Inflammatory macrophage (primary cell): ENCODE measurements around the gene ABHD6.
A peak's percentile ranks its signal among the peaks of the same experiment; 100 is the strongest.
"Not testable (repeated sequence)": the region's sequence is repeated elsewhere in the genome, so short reads cannot be mapped to it uniquely, and the experiment has no call there.

ENCODE experiments used
- DNase-seq, 2 donors: peaks; one replicate each; pipeline ENCODE4 v3.0.0-alpha.2; 2020 to 2022

Gene ABHD6

DNA sequence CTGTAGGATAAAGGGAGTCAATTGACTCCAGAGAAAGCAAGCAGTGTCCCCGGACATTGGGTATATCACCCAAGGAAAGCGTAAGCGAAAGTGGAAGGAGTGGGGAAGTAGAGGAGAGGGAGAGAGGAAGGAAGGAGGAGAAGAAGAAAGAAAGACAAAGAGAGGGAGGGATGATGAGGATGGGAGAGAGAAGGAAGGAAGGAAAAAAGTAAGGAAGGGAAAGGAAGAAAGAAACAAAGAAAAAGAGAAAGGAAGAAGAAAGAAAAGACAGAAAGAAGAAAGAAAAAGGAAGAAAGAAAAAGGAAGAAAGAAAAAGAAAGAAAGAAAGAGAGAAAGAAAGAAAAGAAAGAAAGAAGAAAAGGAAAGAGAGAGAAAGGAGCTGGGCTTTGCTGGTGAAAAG lies 27.7 kb upstream of the ABHD6 start:
- DNase-seq, result no peak

DNA sequence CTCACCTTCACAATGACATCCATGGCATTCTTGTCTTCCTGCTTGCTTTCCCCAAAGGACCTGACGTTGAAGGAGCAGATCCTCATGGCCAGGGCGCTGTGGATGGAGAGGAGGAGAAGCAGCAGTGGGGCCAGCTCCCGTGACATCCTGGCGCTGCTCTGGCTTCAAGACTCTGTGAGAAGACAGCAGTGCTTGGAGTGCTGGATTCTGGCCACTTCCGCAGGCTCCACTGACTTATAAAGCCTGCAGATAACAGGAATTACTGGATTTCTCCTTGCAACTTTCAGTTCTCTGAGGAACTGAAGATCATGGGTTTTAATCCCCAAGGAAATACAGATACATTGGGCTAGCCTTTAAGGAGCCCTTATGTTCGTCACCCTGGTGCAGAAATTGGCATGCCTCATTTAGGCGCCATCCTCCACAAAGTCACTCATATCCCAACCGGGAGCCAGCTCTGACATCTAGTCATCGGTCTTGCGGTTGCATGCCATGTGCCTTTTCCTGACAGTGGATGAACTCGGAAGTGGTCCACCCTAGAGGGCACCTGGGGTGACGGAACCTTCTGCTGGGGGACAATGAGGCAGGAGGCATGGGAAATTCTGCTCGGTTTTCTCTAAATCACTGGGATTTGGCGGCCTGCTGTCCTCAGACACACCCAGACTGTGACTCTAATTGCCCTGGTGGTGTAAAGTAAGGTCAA lies 26.7 kb upstream of the ABHD6 start, which contains the start of gene DNASE1L3:
Gene DNASE1L3, minus strand, starts transcription at position 212 of the 700 bp plus-strand sequence. Its CDS starts 66 bp downstream, at position 146.
- no peak for DNase-seq

DNA sequence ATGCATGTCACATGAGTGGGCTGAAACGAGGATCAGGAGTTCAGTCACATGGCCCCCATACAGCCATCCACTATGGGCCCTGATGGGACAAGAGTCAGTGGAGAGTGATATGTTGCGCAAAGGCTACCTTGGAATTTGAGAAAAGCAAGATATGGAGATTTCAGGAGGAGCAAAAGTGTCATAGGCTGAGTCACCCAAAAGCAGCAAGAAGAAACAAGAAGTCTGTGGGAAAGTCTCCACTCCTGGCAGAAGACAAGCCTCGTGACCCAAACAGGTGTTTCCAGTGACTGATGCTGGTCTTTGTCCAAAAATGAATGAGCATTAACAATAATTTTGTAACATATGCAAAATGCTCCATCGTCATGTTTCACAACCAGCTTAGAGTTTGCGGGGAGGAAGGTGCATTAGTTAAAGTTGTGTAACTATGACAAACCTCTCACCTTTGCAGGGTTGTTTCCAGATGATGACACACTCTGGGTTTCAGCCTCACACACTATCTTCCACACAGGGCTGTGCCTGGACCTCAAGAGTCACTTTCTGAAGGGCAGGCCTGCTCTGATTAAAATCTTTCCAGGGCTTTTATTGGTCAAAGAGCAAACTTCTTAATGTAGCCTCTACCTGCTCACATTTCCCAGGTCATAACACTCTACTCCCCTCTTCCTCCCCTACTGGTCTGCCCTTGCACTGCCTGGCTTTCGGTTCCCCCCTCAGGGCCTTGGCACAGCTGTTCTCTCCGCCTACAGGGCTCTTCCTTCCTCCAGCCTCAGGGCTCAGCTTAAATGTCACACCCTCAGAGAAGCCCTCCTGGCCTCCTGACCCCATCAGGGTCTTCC lies 22.9 kb upstream of the ABHD6 start:
- DNase-seq, result peak; percentile 77 to 82

DNA sequence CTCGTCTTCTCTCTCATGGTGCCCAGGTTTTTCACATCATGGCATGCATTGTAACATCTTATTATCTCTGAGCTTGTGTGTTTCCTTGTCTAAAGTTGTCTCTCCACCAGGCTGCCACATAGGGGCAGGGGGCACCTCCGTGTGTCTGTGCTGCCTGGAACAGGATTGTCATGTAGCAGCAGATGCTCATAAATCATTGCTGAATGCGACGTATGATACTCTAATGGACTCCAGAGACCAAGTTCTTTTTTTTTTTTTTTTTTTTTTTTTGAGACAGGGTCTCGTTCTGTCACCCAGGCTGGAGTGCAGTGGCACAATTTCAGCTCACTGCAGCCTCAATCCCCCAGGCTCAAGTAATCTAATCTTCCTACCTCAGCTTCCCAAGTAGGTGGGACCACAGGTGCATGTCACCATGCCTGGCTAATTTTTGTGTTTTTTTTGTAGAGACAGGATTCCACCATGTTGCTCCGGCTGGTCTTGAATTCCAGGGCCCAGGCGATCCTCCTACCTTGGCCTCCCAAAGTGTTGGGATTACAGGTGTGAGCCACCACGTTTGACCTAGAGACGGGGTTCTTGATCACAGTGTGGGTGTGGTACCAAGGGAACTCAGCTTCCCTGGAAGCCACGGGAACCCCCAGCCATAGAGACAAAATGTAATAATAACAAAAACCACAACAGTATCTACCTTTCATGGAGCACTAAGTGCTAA lies 22.1 kb upstream of the ABHD6 start:
- no peak for DNase-seq

DNA sequence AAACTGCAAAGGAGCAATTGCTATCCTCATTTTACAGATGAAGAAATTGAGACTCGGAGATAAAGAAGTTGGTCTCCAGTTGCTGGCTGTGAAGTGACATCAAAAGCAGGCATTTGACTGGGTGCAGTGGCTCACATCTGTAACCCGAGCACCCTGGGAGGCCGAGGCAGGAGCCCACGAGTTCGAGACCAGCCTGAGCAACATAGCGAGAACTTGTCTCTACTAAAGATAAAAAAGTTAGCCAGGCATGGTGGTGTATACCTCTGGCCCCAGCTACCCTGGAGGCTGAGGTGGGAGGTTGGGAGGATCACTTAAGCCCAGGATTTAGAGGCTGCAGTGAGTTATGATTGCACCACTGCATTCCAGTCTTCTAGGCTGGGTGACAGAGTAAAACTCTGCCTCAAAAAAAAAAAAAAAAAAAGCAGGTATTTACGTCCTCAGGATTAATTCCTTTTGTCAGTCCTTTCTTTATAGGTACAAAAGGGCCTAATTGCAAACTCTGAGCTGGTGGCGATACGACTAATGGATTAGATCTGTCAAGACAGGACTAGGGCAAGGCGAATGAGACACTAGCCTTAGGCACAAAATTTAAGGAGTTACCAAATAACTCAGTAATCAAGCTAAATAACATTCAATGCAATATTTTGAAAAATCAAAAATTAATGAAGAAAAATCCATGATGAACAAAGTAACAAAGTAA lies 20.9 kb upstream of the ABHD6 start:
- no peak for DNase-seq

DNA sequence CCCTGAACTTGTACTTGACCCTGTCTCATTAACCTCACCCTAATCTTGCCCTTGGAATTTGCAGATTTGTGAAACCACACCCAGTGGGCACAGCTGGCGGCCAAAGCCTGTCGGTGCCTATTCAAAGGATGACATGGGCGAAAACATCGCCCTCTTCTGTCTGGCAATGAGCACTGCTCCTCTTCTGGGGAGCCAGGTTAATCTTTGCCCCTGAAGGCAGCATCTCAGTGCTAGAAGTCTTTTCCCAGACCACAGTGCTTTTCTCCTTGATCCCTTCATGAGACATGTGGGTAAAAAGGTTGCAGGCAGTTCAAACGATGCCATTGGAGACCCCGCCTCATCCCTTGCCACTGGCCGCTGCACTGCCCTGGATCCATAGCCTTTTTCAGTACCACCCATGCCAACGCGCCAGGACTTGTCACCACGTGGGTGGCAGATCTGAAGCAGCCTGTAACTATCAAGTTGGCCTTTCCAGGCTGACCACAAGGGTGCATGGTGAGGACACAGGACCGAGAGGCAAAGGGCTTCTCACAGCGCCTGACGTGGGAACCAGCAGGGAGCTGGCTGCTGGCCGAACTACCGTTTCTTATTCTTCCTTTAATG lies 20.3 kb upstream of the ABHD6 start:
- peak; percentile 94 to 95 for DNase-seq

DNA sequence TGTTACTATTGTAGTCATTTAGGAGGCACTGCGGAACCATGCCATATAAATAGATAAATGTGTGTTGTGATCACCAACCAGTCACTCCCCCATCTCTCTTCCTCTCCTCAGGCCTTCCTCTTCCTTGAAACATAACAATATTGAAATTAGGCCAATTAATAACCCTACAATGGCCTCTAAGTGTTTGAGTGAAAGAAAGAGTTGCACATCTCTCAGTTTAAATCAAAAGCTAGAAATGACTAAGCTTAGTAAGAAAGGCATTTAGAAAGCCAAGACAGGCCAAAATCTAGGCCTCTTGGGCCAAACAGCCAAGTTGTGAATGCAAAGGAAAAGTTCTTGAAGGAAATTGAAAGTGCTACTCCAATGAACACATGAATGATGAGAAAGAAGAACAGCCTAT lies 18.7 kb upstream of the ABHD6 start:
- DNase-seq, result no peak

DNA sequence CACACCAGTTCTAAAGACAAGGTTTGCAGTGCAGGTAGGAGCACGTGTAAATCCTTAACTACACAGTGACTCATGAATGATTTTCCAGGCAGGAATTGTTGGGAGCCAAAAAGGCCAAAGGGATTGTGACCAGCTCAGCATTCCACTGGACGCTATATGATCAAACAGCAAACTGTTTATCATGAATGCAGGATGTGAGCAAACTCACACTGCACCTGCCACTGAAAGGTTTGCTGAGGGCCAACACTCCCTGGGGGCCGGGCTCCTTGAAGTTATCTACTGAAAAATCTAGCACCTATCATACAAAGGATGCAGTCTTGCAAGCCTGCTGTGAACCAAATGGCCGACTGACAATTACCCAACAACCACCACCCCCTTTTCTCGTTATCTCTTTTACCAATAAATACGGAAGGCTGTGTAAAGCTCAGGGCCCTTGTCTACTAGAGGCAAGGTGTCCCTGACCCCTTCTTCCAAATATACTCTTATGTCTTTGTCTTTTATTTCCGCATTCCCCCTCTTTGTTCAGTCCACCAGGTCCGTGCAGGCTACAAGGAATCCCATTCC lies 15.3 kb upstream of the ABHD6 start:
- DNase-seq, result no peak

DNA sequence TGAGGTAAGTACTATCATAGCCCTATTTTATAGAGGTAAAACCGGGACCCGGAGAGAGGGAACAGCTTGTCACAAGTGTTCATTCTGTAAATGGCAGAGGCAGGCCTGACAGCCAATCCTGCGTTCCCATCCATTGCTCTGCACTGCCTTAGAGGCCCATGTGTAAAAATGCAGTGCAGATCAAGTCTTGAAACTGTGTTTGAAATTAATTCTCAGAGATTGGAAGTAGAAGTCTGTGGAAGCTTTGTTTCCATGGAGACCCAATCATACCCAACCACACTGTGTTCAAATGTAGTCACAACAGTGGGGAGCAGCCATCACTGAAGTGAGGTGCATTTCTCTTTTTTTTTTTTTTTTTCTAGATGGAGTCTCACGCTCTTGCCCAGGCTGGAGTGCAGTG lies 13.7 kb upstream of the ABHD6 start:
- DNase-seq, result no peak

DNA sequence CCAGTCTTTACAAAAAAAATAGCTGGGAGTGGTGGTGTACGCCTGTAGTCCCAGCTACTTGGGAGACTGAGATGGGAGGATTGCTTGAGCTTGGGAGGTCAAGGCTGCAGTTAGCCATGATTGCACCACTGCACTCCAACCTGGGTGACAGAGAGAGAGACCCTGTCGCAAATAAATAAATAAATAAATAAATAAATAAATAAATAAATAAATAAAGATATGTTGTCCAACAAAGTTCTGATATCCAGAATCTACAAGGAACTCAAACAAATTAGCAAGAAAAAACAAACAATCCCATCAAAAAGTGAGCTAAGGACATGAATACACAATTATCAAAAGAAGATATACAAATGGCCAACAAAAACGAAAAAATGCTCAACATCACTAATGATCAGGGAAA lies 9.7 kb upstream of the ABHD6 start:
- not testable (repeated sequence) for DNase-seq

DNA sequence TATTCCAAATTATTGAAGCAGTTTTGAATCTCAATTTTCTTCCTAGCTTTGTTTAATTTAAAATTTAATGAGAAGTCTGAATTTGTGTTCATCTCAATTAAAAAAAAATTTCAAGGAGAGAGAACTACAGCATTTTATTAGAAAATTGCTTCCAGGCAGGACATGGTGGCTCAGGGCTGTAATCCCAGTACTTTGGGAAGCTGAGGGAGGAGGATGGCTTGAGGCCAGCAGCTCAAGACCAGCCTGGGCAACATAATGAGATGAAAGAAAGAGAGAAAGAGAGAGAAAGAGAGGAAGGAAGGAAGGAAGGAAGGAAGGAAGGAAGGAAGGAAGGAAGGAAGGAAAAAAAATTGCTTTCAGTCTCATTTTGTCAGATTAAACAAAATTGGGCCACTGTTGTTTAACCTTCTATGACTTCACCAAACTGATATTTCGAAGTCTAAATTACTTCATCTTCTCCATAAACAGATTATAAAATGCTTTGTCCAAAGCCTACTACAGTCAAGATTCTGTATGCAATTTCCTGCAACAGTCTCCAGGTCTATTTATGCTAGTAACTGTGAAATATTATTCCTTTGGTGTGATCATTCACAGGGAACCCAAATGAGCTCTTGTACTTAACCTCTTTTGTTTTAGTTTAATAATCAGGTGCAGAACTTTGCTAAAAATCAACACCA lies 6.6 kb upstream of the ABHD6 start:
- DNase-seq, result no peak

DNA sequence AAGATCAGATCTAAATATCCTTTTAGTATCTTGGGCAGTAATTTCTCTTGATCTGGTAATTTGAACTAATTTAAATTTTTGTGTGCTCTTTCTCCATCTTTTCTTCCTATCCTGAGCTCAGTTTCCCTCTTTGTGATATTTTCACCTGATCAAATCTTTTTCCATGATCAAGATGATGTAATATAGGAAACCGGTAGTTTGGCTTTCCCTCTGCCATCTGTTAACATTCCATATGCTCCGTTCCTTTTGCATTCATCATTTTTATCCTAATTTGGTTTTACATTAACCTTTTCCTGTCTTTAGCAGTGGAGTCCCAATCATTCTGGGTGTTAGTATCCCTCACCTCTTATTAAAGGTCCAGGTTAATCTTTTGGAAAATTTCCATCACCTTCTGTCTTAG lies 5.9 kb upstream of the ABHD6 start:
- no peak for DNase-seq

DNA sequence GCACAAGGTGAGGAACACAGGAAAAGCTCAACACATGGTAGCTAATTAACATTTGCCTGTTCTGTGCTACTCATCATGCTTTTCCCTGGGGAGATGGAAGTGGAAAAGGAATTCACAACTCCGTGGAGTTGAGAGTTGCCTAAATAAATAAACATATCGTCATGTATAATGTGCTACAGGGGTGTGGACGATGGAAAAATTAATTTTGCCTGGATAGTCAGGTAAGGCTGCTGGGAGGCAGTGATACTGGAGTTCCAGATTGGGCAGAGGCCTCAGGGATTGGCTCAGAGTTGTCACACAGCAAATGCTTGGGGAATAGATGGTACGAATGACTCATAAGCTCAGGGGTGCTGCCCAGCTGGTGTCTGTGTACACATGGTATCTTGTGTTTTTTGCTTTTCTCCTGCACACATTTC lies 3.1 kb upstream of the ABHD6 start:
- DNase-seq, result peak in 1 of 2 donors; percentile 29

DNA sequence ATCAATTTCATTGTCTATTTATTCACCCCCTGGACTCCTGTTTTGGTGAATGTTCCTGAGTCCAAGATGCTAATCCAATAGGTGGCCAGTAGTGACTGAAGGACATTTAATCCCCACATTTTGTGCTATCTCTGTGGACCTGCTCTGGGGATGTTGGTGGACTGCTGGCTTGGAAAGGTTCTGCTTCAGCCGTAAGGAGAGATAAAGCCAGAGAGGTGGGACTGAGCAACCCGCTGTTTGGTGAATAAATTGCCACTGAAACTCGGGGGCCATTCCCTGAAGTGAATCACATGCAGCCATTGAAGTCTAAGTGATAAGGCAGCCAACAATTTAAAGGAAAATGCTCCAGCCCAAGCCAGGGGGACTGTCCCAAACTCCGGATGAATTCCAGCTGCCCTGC lies 1.6 kb upstream of the ABHD6 start:
- no peak for DNase-seq

DNA sequence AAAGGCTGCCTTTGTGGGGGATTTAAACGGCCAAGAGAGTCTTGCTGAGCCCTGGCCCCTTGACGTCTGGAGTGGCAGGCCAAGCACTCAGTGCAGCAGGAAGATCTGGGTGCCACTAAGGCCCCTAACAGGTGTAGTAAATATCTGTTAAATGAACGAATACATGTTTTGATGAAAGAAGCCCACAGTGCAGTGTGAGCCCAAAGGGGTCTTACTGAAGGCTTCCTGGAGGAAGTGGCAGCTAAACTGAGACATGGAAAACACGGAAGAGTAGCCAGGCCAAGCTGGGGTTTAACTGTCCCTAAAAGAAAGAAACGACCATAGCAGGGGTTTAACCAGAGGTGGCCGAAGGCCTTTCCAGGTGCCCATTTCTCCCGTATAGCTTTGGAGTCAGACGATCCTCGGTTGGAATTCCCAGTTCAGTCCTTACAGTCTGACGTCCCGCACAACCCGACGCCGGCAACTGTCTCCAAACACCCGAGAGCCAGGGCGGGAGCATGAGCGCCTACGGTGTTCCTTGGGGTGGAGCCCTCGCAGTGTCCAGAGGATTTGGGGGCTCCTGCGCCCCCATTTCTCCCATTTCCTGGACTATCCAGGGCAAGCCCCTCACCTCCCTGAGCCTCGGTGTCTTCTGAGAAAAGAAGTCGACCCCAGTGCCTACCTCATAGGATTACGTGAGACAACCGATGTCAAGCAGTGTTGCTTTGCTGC lies 910 bp upstream of the ABHD6 start:
- no peak for DNase-seq

DNA sequence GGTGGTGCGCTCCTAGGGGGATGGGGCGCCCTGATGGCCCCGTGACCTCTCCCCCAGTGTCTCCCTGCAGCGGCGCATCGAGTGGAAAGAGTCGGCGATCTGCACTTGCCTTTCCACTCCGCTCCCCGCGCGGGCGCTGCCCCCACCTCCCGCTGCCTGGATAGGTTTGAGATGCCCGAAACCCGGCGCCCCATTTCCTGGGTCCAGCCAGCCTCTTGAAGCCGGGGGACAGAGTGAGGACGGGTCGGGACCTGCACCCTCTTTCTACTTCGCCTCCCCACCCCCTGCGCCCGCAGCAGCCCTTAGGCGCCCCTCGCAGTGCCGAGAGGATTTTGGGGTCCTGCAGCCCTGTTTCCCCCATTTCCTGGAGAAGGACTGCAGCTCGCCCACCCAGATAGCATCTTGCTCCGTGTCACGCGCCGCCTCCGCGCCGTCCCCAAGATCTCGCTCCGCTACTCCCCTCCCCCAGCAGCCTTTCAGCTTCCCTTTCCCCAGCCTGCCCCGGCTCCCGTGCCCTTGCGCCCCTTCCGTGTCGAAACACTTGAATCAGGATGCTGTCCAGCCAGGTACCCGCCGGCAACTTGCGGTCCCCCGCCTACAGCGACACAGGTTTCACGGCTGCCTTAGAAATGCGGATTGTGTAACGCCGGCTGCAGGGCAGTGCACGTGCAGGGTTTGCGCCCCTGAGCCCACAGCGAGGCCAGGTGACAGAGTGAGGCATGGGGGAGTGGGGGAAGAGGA lies 519 bp downstream of the ABHD6 start:
- DNase-seq, result peak; percentile 54 to 75

DNA sequence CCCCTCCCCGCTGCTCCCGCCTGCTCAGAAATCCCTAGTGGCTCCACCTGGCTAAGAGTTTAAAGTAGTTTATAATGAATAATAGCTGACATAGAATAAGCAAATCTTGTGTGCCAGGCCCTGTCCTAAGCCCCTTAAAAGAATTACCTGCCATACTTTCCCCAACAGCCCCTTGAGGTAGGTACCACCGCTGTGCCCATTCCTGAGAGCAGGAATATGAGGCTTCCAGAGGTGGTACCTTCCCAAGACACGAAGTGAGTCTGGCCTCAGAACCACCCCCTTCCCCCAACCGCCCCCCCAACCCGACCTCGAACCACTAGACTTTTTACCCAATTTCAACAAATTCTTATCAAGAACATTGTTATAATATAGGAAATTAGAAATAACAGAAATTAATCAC lies 1.2 kb downstream of the ABHD6 start:
- DNase-seq, result no peak

DNA sequence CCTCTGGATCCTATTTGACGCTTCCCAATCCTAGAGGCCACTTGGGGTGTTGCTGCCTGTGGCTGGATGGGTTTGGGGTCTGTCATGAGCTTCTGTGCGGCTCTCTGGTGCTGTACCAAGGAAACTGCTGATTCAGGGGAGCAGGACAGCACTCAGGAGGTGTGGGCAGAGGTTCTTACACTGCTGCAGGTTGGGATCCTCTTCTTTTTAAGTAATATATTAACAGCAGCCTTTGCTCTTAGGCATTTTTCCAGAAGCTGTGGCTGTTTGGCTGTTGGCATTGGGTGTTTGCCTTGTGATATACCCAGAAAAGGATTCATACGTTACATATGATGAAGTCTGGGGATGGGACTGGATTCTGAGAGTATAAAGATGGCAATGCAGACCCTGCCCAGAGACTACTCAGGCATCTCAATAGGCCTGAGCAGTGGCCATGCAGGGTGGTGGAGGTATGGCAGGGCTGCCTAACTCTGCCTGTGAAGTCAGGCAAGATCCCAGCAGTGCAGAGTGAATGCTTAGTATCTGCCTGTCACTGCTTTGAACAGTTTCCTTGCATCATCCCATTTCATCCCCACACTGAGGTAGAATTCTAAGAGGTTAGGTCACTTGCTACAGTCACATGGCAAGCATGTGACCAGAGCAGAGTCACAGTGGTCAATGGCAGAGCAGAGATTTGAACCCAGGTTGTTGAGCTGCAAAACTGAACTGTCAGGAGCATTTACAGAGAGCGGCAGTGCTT lies 3.9 kb downstream of the ABHD6 start:
- DNase-seq, result peak in 1 of 2 donors; percentile 17

DNA sequence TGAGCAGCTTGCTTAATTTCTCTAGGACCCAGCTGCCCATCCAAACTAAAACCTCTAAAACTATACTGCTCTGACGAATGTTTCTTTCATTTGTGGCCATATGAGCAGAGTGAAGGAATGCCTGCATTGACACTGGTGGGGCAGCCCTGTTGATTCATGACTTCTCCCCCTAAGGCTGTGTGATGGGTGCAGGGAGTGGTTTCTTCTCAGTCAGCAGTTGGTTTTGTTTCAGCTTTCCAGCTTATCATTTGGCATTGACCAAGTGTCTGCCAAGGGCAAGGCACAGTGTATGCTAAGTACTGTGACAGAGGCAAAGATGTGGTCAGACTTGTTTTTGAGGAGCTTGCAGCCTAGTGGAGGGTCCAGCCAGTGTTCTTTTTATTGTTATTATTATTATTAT lies 4.7 kb downstream of the ABHD6 start:
- no peak for DNase-seq
